GM21423 (cell line): ENCODE measurements around the gene EML6.

Experiments used
- ATAC-seq: cut with Tn5 transposase; IDR thresholded peaks from one replicate; pipeline ENCODE4 v1.9.1; 2021; ENCODE audit warnings: mild to moderate bottlenecking, moderate library complexity; ENCODE audit not compliant: unreplicated experiment

Gene EML6

DNA sequence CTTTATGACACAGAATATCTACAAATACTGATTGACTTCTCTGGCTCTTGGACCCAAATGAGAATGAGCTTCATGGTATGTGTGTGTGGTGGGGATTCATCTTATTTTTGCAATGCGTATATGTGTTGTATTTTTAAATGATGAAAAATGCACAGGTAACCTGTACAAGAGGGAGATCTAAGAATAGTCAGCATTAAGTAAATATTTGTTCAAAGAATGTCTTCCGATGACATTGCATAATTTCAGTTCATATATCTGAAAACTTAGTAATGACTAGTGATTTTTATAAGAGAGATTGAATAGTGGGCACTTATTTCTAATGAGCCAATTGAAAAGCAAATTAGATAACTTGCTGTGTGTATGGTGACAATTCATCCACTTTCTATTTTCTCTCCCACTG is 66.4 kb downstream of the EML6 start:
- no peak for ATAC-seq

DNA sequence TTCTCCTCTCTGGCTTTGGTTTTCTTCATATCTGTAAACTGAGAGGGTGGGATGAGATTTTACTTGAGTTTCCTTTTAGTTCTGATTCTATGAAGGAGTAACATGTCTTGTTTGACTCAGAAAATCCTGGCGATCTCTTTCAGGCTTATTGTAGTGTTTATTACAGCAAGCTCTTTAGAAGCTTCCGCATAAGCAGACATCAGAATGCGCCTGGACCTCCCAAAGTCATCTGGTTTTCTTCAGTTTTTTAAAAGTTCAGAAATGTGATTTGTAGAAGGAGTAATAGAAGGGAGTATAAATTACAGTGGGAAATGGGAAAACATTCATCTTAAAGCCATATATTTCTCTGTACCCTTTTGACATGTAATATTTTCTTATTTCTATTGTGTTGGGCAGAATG is 68.4 kb downstream of the EML6 start:
- ATAC-seq, result no peak

DNA sequence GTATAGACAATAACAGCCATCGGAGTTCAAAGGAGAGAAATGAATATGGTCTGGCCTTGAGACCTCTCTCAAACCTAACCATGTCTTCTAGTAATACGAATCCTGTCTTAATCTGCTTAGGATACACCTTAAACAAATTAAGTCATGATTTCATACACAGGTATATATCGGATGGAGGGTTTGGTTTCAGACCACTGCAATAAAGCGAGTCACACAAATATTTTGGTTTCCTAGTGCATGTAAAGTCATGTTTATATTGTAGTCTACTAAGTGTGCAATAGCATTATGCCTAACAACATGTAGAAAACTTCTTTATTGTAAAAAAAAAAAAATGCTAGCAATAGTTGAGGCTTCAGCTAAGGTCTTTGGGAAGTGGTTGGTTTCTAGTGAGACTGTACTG is 73.8 kb downstream of the EML6 start:
- no peak for ATAC-seq

DNA sequence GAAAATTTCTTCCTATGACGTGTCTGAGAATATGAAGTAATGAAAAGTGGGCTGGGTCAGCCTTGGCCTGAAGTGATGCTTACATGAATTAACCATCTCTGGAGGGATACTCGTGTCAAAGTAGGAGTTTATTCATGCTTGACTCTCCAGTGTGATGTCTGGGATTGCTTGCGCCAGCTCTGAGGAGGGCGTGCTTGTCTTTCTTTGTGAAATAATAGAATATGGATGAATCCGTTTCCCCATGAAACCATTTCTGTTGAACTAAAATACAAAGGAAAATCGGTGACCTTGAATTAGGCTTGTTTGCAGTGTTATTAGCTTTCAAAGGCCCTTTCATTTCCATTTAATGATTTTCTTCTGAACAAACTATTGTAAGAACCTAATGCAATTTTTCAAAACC is 77.9 kb downstream of the EML6 start:
- no peak for ATAC-seq

DNA sequence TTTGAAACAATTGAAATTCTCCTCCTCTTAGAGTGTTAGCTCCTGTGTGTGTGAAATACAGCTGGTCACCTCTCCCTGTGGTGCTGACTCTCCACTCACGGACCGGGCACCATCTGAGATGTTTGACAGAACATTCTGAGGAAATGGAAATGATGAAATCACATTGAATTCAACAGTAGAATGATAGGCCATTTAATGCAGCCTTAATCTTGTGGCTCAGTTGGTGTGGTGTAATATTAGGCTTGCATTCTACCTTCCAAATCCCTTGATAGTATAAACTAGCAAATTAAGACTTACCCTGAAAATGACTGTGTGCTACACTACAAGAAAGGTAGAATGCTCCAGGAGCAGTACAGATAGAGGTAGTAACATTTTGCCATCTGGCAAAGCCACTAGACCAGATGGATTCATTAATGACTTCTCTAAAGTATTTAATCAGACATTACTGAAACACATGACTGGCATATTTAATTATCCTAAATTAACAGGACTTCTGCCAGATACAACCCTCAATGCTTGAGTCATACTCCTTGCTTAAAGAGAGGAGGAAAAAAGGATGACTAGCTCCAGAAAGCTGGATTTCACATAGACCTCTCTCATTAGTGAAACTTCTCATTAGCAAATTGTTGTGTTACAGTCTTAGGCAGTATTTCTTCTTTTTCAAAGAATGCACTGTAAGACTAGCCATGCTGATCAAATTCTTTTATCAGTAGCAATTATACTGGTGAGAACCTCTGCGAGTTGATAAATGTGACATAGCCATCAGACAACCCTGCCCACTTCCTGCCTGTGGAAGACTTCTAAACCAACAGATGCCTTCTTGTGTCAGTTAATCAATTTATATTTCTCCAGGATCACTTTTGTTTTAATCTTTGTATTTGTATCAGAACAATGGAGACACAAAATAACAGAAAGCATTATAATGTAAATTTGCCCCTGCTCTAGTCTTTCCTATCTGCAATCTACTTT is 80.6 kb downstream of the EML6 start:
- no peak for ATAC-seq

DNA sequence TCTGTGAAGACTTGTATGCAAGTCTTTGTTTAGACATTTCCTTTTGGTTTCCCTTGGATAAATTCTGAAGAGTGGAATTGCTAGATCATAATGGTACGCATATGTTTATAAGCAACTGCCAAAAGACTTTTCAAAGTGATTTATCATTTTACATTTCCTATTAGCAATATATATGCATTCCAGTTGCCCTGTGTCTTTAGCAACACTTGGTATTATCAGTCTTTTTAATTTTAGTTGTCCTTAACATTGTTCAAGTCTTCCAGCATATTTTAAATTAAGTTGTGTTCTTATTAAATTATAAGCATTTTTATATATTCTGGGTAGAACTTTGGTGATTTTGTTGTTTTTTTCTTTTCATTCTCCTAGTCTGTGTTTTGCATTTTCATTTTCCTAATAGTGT is 81.8 kb downstream of the EML6 start:
- no peak for ATAC-seq

DNA sequence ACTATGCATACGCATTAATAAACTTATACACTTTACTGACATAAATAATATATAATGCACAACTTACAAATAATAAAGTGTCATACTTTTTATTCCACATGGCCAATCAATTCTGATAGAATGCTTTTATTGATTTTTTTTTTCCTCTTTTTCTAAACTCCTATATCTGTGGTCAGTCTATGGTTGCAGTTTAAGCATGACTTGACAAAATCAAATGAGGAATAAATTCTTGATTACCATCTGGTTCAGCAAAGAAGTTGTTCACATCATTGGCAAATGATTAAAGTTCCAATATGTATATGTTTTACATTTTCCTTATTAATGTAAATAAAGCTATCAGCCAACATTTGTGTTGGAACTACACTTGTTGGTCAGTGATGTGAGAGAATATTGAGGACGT is 83.5 kb downstream of the EML6 start:
- ATAC-seq, result no peak

DNA sequence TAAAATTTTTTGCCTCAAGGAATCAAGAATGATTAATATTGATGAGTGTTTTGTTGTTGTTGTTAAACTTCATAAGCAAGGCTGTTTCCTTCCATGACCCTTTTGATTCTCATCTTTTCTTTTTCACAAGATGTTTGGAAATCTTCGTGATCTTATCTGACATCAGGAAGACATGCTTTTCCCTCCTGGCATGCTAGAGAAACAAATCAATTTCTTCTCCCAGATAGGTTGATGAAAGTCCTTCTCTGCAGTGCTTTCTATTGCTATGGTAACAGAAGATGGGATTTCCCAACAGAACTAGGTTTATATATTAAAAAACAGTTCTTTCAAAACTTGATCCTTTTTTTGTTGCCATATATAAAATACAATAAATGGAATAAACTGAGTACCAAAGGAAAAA is 85.2 kb downstream of the EML6 start:
- ATAC-seq, result no peak

DNA sequence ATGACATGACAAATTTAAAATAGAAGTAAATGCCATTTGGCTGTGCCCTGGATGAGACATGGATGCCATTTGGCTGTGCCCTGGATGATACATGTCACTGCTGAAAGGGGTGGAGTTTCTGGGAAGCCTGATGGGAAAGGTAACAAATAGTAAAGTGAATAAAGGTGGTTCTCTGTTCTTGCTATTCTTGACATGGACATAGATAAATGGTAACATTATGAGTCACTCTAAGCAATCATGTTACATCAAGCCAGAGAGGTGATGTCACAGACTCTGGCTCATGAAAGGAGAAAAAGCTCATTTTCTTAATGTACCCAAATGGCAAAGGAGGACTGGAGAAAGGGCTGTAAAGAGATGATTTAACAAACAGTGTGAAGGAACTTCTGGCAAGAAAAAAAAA is 86.4 kb downstream of the EML6 start:
- no peak for ATAC-seq

DNA sequence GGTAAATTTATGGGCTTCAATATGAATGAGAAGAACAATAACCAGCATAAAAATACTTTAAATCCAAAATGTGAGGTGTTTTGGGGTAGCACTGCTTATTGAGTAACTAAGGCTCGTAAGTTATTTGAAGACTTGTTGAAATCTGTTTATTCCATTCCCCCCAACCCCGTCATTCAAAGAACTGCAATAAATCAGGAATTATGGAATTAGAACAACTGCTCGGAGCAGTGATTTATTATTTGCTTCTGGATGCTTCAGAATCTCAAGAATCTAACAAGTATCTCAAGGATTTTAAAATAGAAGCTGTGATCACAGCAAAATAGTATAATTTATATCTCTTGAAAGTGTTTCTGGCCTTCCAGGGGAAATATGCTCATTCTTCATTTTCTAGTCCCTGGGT is 86.8 kb downstream of the EML6 start:
- ATAC-seq, result no peak

DNA sequence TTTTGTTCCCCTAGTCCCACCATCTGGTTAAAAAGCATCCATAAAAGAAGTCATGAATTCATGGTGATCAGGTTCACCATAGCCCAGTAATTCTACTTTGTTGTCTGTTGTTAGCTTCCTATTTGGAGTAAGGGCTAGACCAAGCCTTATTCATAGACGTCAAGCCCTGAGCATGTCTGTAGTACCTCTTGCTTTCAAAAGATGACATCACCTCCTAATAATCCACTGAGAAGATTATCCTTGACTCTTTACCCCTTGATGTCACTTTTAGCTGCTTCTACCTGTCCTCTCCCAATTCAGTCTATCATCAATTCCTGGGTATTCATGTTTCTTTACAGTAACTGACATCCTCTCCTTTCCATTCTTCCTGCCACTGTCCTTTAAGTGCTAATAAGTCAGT is 90.1 kb downstream of the EML6 start:
- no peak for ATAC-seq

DNA sequence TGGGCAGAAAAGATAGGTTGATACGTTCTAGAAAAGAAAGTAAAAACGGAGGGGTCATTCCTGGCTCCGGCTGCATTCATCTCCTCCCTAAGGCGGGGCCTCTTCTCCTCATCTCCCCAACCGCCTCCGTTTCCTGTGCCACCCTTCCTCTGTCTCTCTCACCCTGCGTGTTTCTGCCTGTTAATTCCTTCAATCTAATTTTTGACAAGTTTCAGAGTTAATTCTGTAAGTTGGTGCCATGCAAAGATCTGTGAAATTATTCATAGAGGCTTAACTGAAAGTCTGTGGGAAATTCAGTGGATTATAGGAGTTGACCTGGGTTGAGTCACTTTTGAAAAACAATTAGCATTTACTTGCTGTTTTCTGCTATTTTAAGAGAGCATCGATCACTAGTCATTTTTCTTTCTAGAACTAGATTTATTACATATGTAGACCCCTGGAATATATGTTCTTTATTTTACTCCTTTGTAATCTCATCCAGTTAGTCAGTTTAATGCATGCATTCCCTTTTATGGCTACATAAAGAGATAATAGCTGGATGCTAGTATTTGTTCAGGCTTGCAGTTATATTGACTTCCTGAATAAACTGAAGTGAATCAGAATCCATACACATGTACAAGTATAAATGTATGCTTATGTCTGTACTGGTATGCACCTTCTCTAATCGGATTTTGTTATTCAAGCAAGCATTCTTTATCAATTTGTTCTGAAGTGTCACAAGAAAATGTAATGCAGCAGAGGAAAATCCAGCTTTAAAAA is 91.1 kb downstream of the EML6 start:
- no peak for ATAC-seq

DNA sequence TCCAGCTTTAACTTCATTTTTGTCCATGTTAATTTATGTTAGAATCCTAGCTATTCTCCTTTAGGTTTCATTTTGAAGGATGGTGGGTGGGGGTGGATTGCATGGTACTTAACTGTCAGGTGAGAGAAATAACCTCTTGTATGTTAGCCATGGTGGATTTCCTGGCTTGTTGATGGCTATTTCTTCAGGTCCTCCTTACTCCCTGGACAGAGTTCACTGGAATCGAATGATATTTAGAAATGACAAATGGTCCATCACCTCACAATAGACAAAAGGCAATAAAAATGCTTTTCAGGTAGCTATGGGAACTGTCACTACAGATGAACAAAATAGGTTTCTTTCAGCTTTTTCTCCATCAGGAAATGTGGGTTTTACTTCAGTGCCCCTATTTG is 91.7 kb downstream of the EML6 start:
- no peak for ATAC-seq

DNA sequence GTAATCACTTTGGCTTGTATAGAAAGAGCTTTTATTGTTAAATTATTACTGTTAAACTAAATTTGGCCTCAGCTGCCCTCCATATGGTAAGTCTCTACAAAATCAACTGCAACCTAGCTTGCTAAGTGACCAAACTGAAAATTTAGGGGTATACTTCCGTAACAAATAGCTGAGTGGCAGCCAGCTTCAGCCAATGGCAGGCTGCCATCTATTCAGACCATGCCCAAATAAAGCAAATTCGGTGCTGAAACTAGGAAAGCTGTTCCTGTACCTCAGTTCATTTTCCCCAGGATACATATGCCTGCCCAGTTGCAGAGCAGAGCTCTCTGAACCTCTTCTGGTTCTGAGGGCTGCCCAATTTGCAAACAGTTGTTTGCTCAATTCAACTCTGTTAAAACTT is 94.8 kb downstream of the EML6 start:
- ATAC-seq, result no peak

DNA sequence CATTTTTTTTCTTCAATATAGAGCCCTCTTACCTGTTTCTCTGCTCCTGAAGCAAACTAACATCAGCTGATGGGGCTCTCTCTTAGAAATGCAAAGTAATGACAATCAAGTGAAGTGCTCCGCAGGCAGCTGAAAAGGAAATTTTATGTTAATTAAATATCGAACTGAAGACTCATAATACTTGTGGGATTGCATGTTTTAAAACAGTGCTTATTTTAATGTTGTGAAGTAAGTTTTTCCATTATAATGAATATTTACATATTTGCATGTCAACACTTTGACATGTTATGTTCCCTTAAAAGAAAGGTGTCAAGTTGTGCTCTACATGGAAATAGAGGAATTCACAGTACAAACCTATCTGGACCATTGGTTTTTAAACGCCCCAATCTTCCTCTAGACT is 97.1 kb downstream of the EML6 start:
- ATAC-seq, result no peak

DNA sequence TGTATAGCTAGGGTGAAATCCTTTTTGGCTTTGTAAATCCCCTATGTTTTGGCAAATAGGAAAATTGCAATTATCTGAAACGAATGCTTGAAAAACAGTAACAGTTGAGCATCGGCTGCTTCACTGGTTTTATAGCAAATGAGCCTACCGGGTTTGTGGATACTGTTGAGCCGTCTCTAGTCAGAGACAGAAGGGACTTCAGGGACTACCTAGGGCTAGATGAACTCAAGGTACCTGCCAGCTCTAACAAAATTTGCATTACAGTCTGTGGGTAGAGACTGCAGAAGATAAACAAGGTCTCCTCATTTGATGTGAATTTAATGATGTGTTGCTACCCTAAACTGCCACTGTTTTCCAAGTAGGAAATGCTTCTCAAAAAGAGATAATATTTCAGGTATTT is 101.1 kb downstream of the EML6 start:
- no peak for ATAC-seq

DNA sequence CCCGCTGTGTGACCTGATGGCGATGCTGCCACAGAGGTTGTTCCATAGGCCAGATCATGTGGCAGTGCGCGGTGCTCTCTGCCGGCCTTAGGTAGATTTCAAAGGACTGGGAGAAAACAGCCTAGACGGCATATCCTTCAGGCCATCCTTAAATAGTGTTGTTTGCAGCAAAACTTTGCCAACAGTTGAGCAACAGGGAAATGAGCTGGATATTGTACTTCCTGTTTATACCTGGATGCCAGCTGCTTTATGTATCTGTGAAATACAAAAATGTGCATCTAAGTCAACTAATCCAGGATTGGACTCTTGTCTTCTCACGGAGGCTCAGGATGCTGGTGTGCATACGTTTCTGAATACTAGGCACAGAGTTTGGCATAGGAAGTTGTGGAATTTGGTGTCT is 107.1 kb downstream of the EML6 start:
- ATAC-seq, result no peak

DNA sequence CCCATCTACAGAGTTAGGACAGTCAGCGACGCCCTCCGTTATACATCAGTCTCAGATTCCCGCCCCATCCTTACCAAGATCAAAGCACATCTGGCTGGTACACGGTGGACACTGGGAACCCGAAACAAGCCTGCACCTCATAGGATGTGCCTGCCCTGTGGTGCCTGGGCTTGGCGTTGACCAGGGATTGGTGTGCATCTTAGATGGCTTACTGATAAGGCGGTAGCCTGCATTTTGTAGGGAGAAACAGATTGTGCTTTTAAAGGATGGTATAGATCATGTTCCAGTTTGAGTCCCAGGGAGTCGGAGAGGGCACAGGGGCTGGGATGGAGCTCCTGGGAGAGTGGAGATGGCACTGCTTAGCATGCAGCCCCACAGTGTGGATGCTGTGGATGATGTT is 108.0 kb downstream of the EML6 start:
- ATAC-seq, result no peak

DNA sequence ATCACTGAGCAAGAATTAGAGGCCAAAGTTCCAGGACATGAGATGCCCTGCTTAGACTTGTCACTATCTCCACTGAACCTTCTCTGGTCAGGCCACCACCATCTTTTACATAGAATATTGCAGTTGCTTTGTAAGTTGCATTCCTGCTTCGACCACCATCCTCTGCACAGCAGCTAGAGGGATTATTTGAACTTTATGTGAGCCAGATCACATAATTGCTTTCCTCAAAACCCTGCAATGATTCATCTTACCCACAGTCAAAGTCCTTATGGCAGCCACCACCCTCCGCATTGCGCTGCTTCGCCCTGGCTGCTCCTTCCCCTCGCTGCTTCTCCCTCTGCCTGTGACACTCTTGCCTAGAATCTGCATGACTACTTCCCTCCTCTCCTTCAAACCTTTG is 111.3 kb downstream of the EML6 start:
- no peak for ATAC-seq

DNA sequence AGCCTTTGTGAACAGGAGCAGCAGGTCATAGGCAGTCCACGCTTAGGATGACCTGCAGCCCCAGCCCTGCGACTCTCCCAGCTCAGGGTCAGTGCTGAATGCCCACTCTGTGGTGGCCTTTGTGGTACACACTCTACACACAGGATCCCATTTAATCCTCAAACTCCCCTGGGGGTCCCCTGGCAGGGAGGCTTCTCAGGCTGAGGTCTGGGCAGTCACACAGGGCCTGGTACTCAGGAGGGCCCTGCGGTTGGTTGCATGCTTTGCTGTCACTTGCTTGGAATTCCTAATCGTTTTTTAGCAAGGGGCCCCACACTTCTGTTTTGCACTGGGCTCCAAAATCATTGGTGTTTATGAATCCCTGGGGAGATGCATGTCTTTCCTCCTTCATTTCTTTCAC is 113.0 kb downstream of the EML6 start:
- ATAC-seq, result no peak

DNA sequence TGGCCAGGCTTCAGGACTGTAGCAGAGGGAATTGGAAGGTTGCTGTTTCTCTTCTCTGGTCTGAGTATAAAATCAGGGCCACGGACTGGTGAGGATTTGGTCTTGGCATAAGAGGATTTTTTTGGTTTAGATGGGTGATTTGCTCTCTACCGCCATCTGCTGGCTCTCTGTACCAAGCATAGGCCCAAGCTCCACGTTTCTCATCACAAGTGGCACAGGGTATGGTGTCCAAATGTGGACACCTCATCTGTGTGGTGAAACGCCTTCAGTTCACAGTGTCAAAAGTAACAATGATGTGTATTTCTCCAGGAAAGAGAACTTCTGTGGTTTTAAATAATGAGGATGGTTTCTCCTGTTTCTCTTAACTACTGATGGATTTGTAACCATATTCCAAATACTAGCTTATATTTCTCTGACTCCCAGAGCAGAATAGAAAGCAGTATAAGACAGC is 115.1 kb downstream of the EML6 start:
- ATAC-seq, result peak; percentile 83
